ENCODE data around the gene TSPAN31.
"Not testable (repeated sequence)": the region's sequence is repeated elsewhere in the genome, so short reads cannot be mapped to it uniquely, and the experiment has no call there.

The TSPAN31 gene, protein sequence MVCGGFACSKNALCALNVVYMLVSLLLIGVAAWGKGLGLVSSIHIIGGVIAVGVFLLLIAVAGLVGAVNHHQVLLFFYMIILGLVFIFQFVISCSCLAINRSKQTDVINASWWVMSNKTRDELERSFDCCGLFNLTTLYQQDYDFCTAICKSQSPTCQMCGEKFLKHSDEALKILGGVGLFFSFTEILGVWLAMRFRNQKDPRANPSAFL

DNA sequence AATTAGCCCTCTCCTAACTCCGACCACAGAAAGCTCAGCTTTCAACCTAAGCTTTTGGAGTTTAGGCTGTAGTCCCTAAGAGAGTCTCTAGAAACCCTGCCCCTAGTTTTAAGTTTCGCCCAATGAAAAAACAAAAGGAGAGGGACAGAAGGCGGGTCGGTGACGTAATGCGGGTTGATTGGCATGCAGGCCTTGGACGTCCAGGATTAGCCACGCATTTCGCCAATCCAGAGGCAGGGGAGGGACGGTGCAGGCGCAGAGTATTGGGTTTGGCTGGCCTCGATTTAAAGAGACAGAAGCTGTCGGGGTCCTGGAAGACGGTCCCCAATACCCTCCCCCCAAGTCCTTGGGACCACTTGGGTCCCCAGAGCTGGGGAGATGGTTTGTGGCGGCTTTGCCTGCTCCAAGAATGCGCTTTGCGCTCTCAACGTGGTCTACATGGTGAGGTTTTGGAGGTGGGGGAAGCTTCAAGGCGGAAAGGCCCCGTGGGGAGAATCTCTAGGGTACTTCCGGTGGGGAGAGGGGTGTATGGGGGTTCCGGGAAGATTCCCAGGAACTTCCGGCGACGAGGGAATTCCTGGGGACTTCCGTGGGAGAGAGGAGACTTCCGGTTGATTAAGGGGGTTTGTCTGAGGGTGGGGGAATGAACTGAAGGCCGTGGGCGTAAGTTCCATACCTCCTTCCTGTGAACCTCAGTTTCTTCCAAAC, at the start of gene TSPAN31:
Gene TSPAN31, plus strand, starts transcription at position 263 of the 708 bp plus-strand sequence. Its CDS starts 116 bp downstream, at position 379.
- DNase-seq (ENCODE audit: low spot score) = peak; percentile 99

DNA sequence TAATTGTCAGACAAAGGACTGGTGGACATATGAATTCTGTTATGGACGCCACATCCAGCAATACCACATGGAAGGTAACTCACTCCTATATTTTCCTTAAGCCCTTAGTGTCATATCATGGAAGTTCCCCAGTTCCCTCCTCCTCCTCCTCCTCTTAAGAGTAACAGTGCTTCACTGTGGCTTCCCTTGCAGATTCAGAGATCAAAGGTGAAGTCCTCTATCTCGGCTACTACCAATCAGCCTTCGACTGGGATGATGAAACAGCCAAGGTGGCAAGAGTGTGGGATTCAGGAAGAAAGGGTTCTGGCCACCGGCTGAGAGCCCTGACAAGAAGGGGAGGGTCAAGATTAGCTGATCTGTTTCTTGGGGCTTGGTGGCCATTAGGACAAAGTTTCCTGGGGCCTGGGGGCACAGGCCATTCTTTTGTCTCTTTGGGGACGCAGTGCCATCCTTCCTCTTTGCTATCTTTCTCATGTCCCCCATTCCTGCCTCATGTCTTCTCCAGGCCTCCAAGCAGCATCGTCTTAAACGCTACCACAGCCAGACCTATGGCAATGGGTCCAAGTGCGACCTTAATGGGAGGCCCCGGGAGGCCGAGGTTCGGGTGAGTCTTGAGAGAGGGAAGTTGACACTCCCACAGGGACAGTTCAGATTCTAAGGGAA, 48.9 kb upstream of the TSPAN31 start:
- no peak for DNase-seq (ENCODE audit: low spot score)

DNA sequence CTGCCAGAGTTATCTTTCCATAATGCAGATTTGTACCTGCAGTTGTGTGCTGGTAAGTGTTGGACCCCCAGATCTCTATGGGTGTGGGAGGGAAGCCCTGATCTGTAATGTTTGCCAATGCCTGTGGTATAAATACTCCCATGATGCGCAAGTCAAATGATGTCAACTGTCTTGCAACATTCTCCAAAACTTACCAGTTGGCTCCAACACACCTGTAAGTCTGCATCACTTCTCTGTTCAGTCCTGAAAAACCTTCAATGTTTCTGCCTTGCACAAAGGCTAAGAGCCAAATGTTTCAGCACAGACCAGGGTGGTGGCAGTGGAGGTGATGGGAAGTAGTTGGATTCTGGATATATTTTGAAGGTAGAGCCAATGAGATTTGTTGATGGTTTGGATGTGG, 47.8 kb upstream of the TSPAN31 start:
- DNase-seq (ENCODE audit: low spot score) = no peak

DNA sequence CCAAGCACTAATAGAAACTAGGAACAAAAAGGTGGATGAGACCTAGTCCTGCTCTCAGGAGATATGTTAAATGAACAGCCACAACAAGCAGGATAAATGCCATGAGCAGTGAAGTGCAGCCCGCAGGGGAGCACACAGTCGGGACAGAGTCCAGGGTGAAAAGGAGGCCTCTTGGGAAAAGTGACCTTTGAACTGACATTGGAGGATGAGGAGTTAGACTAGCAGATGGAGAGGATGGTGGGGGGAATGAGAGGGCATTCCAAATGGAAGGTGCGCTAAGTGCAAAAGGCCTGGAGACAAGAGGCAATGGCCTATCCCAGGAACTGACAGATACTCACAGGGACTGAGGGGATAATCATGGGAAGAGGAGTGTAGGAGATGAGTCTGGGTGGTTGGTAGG, 46.4 kb upstream of the TSPAN31 start:
- no peak for DNase-seq (ENCODE audit: low spot score)

DNA sequence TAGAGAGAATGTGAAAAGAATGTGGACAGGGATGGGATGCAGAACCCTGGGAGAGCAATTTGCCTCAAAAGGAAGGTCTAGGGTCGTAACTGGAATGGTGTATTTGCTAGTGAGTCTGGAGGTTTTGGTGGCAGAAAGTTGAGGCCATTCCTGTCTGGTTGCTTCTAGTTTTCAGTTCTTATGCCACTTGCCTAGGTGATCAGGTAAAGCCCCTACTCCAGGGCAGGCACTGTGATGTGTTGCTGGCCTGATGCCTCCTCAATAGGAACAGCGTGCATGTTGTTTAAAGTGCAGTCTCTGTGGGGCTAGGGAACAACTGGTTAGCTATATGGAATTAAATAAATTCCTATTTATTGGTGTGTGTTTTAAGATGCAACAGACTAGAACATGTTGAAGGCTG, 44.5 kb upstream of the TSPAN31 start:
- DNase-seq (ENCODE audit: low spot score) = no peak

DNA sequence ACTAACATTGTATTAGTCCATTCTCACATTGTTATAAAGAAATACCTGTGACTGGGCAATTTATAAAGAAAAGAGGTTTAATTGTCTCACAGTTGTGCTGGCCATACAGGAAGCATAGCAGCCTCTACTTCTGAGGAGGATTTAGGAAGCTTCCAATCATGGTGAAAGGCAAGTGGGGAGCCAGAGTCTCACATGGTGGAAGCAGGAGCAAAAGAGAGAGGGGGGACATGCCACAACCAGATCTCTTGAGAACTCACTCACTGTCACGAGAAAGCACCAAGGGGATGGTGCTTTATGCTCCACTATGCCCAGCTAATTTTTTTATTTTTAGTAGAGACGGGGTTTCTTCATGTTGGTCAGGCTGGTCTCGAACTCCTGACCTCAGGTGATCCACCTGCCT, 37.6 kb upstream of the TSPAN31 start:
- no peak for DNase-seq (ENCODE audit: low spot score)

DNA sequence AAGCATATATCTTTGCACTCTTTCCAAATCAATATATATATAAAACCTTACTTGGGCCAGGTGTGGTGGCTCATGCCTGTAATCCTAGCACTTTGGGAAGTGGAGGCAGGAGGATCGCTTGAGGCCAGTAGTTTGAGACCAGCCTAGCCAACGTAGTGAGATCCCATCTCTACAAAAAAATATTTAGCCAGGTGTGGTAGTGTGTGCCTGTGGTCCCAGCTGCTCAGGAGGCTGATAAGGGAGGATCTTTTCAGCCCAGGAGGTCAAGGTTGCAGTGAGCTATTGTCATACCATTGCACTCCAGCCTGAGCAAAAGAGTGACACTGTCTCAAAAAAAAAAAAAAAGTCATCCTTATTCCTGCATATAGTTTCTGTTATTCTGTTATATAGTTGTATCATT, 36.5 kb upstream of the TSPAN31 start:
- no peak for DNase-seq (ENCODE audit: low spot score)

DNA sequence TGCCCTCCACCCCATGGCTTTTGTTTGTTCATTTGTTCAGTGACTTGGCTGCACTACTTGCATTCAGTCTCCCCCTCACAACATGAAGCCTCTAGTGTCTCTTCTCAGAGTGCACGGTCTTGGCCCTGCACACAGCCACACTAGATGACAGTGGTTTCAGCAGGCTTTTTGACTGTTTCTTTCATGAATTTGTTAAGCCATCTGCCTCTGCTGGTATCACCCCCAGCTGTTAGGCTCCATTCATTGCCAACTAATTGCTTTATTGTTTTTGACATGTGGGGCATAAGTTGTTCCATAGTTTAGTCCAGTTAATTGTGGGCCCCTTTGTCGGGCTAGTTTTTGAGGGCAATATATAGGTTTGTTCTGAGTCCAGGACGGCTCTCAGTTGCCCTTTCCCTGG, 32.1 kb upstream of the TSPAN31 start:
- DNase-seq (ENCODE audit: low spot score) = no peak

DNA sequence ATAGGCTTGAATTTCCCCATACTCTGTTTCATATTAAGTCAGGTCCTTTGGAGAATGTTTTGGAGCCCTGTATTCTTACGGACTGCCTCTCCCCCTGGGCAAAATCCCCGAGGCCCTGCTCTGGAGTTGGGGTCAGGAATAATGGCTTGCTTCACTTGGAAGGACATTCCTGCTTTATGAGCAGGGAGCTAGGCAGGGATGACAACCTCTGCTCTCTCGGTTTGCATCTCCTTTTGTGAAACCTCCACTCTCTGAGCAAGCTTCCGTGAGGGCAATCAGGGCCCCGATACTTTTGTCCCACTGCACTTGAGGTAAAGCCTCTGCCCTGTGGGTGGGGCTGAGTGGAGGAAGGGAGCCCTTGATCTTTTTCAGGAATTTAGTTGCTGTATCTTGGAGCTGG, 31.6 kb upstream of the TSPAN31 start:
- no peak for DNase-seq (ENCODE audit: low spot score)

DNA sequence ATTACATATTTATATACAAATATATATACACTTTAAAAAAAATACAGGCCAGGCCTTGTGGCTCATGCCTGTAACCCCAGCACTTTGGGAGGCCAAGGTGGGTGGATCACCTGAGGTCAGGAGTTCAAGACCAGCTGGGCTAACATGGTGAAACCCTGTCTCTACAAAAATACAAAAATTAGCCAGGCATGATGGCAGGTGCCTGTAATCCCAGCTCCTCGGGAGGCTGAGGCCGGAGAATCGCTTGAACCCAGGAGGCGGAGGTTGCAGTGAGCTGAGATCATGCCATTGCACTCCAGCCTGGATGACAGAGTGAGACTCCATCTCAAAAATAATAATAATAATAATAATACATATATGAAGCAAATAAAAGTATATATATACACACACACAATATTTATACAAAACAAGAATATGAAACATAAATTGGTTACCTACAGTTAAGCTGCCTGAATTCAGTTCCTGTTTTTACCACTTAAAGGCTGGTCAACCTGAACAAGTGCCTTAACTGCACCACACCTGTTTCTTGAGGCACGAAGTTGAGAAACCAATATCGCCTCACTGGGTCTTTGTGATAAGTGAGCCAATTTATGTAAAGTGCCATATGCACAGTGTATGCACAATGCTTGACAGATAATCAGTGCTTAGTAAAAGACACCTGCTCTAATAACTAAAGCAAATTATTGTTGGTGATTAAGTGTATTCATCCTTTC, 29.6 kb upstream of the TSPAN31 start:
- not testable (repeated sequence) for DNase-seq (ENCODE audit: low spot score)

DNA sequence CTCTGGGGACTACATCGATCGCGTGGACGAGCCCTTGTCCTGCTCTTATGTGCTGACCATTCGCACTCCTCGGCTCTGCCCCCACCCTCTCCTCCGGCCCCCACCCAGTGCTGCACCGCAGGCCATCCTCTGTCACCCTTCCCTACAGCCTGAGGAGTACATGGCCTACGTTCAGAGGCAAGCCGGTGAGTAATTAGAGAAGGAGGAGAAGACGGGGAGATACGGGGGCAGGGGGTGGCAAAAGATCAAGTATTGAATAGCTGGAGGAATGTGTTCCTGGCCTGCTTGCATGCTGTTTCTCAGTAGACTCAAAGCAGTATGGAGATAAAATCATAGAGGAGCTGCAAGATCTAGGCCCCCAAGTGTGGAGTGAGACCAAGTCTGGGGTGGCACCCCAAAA, 29.1 kb upstream of the TSPAN31 start:
- DNase-seq (ENCODE audit: low spot score) = no peak

DNA sequence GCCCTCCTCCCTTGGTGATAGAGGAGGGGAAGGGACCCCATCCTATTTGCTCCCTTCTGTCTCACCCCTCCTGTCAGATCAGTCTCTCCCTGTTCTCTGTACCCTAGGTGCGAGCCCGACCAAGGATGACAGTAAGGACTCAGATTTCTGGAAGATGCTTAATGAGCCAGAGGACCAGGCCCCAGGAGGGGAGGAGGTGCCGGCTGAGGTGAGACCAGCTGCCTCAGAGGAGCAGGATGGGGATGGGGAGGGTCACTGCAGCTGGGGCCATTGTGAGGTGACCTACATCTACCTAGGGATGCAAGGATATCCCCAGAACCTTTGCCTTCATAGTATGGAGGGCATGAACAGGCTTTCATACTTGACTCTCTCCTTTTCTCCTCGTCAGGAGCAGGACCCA, 28.5 kb upstream of the TSPAN31 start:
- DNase-seq (ENCODE audit: low spot score) = no peak

DNA sequence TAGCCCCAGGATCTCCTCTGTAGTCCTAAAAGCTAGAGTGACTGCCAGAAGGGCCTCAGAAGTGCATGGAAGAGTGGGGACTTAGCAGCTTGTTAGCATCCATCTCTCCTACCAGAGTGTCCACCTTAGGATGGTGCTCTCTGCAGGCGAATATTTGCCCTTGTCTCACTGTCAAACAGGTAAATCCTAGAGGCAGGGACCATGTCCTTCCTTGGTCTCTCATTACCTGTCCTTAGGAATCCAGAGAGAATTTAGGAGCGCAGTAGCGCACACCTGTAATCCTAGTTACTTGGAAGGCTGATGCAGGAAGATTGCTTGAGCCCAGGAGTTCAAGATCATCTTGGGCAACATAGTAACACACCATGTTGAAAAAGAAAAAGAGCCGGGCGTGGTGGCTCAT, 27.7 kb upstream of the TSPAN31 start:
- no peak for DNase-seq (ENCODE audit: low spot score)

DNA sequence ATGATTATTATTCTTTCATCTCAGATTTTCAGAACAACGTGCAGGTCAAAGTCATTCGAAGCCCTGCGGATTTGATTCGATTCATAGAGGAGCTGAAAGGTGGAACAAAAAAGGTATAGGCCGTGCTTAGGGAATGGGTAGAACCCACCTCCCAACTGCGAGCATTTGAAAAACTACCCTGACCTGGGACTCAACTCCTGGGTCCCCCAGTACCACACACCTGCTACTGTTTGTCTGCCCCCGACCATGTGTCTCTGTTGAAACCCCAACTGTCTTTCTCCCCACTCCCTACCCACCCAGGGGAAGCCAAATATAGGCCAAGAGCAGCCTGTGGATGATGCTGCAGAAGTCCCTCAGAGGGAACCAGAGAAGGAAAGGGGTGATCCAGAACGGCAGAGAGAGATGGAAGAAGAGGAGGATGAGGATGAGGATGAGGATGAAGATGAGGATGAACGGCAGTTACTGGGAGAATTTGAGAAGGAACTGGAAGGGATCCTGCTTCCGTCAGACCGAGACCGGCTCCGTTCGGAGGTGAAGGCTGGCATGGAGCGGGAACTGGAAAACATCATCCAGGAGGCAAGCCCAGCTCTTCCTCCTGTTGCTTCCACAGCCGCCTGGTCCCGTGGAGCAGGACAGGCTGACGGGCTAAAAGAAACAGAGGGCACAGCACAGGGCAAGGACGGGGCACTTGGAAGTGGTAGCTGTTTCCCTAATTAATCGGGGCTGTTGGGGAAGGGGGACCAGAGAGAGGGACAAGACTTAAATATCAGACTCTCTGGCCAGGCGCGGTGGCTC, 26.8 kb upstream of the TSPAN31 start:
- DNase-seq (ENCODE audit: low spot score) = no peak

DNA sequence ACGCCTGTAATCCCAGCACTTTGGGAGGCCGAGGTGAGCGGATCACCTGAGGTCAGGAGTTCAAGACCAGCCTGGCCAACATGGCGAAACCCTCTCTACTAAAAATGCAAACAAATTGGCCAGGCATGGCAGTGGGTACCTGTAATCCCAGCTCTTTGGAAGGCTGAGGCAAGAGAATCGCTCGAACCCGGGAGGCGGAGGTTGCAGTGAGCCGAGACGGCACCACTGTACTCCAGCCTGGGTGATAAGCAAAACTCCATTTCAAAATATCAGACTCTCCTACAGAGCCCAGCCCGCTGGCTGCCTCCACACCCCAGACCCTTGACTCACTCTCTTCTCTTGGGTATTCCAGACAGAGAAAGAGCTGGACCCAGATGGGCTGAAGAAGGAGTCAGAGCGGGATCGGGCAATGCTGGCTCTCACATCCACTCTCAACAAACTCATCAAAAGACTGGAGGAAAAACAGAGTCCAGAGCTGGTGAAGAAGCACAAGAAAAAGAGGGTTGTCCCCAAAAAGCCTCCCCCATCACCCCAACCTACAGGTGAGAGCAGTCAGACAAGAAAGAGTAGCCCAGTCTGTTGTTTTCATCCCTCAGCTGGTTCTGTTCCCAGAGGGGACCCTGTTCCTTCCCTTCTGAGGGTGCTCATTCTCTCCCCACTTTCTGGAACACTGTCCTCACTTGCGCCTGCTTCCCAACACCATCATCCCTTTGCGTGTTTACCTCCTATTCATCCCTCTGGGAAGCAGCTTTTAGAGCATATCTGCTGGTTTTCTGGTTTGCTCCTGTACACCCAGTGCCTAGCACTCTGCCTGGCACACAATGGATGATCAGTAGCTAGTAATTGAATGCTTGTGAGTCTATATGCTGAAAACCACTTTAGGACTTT, 26.0 kb upstream of the TSPAN31 start:
- DNase-seq (ENCODE audit: low spot score) = no peak

DNA sequence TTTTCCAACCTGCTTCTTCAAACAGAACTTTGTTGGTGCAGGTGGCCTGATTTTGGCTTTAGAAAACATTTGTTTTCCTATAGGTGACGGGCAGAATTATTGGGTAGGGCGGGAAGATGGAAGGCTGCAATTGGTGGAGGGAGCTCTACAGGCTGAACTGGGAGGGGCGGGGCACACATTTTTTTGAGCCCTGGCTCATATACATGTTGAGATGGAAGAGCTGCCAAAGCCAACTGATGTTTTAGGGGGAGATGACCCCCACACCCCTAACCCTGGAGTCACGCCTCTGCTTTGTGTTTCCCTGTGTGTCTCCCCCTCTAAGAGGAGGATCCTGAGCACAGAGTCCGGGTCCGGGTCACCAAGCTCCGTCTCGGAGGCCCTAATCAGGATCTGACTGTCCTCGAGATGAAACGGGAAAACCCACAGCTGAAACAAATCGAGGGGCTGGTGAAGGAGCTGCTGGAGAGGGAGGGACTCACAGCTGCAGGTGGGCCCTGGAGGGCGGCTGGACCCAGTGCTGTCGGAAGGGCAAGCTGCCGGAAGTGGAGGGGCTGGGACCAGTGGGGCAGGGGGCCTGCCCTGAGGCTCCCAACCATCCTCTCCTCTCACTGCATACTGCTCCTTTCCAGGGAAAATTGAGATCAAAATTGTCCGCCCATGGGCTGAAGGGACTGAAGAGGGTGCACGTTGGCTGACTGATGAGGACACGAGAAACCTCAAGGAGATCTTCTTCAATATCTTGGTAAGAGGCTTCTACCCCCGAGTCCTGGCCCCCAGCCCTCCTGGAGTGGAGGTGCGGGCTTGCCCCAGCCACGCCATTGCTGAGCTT, 24.8 kb upstream of the TSPAN31 start:
- no peak for DNase-seq (ENCODE audit: low spot score)

DNA sequence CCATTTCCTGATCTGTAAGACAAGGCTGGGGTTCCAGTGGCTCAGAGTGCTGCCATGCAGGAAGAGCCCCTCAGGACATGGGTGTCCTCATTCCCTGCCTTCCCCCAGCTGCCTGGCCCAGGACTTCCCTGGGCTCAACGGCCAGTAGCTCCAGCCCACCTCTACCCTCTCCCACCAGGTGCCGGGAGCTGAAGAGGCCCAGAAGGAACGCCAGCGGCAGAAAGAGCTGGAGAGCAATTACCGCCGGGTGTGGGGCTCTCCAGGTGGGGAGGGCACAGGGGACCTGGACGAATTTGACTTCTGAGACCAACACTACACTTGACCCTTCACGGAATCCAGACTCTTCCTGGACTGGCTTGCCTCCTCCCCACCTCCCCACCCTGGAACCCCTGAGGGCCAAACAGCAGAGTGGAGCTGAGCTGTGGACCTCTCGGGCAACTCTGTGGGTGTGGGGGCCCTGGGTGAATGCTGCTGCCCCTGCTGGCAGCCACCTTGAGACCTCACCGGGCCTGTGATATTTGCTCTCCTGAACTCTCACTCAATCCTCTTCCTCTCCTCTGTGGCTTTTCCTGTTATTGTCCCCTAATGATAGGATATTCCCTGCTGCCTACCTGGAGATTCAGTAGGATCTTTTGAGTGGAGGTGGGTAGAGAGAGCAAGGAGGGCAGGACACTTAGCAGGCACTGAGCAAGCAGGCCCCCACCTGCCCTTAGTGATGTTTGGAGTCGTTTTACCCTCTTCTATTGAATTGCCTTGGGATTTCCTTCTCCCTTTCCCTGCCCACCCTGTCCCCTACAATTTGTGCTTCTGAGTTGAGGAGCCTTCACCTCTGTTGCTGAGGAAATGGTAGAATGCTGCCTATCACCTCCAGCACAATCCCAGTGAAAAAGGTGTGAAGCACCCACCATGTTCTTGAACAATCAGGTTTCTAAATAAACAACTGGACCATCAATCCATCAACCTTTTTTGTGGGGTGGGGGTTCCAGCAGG, 23.9 kb upstream of the TSPAN31 start:
- no peak for DNase-seq (ENCODE audit: low spot score)

DNA sequence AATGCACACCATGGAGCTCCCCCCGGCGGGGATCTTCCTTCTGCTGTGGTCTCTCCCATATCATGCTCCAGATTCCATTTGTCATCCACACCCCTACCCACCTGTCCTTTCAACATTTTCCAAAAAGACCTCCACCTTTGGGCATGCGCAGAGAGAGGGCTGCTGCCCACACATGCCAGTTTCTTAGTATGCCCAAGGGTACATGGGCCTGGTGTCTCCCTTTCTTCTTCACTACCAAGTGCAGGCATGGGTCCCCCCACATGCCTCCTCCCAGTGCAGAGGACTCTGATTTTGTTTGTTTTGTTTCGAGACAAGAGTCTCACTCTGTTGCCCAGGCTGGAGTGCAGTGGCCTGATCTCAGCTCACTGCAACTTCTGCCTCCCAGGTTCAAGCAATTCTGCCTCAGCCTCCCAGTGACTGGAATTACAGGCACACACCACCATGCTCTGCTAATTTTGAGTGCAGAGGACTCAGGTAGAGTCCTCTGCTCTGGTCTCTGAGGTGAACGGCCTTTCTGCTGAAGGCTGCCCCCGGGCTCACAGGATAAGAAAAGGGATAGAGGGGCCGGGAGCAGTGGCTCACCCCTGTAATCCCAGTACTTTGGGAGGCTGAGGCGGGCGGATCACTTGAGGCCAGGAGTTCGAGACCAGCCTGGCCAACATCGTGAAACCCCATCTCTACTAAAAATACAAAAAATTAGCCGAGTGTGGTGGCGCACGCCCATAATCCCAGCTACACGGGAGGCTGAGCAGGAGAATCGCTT, 22.8 kb upstream of the TSPAN31 start:
- DNase-seq (ENCODE audit: low spot score) = not testable (repeated sequence)

Measured in SW480 (cell line).